Transverse colon (tissue), 4 donors: ENCODE results near the gene FZD10. TPM values are rescaled to one million over a fixed set of nuclear protein-coding genes. Genes with fewer than 3 reads are reported as not detected.

Experiments
- DNase-seq: peaks from one replicate; pipeline ENCODE4 v3.0.0-alpha.2; 2019
- H3K27ac ChIP-seq, 4 donors: fragments of 200-600 bp; sonication (generic); 2 replicates each; pipeline ENCODE4 v1.5.1; 2016 to 2018; ENCODE audit warnings: inconsistent platforms in 4 of 4
- H3K27me3 ChIP-seq: fragments of 200-600 bp; sonication (generic); 2 replicates; pipeline ENCODE4 v1.5.1; 2017; ENCODE audit warnings: inconsistent platforms
- H3K36me3 ChIP-seq, 4 donors: fragments of 200-600 bp; sonication (generic); 2 replicates each; pipeline ENCODE4 v1.5.1; 2017 to 2019; ENCODE audit warnings: inconsistent platforms in 4 of 4
- H3K4me1 ChIP-seq, 4 donors: fragments of 200-600 bp; sonication (generic); 2 replicates each; pipeline ENCODE4 v1.5.1; 2017 to 2020; ENCODE audit warnings: inconsistent platforms in 4 of 4
- H3K4me3 ChIP-seq, 4 donors: fragments of 200-600 bp; sonication (generic); 1 replicate in 1 of 4; 2 replicates in 3 of 4; pipeline versions ENCODE4 v1.5.1 to v1.6.1; 2017 to 2019; ENCODE audit warnings: inconsistent platforms in 4 of 4
- H3K9me3 ChIP-seq, 2 donors: fragments of 200-600 bp; sonication (generic); 2 replicates each; pipeline ENCODE4 v1.5.1; 2017 to 2019; ENCODE audit warnings: inconsistent platforms in 2 of 2
- CTCF ChIP-seq, 5 experiments: fragments of 200-600 bp in 3 of 5; fragments of 450-650 bp in 2 of 5; sonication (generic) in 3 of 5; IDR thresholded peaks; 1 replicate in 2 of 5; 2 replicates in 3 of 5; pipeline ENCODE4 v1.5.1; 2016 to 2017; ENCODE audit warnings: antibody characterized with exemption in 5 of 5, inconsistent platforms in 3 of 5, mild to moderate bottlenecking in 2 of 5, moderate library complexity in 1 of 5
- EP300 ChIP-seq: sonication (generic); formaldehyde crosslinking; IDR thresholded peaks from one replicate; pipeline ENCODE4 v1.6.1; 2017; ENCODE audit warnings: antibody characterized with exemption, low read depth
- POLR2A ChIP-seq: fragments of 450-650 bp; IDR thresholded peaks from one replicate; pipeline ENCODE4 v1.6.1; 2016; ENCODE audit warnings: antibody characterized with exemption, mild to moderate bottlenecking, moderate library complexity
- POLR2AphosphoS5 ChIP-seq, 3 donors: sonication (generic); formaldehyde crosslinking; IDR thresholded peaks; one replicate each; pipeline ENCODE4 v1.6.1; 2016; ENCODE audit warnings: antibody characterized with exemption in 3 of 3
- WGBS, 2 donors: methylation state at CpG; one replicate each; pipeline ENCODE4 v1.1.5; 2018; ENCODE audit warnings: low coverage in 1 of 2; 5-methylcytosine and 5-hydroxymethylcytosine counted together
- in situ Hi-C, 4 donors: fragments of 200-750 bp; cut with MboI; loops; one replicate each; pipeline versions ENCODE4 v1.15.0 to v1.15.1; 2017; ENCODE audit warnings: low sequenced_read_pairs in 3 of 4, low pct_ligation_motif_present in 1 of 4, low pct_unique_long_range_greater_than_20kb in 1 of 4
- intact Hi-C: fragments of 100-400 bp; cut with DNase I; formaldehyde crosslinking; loops from one replicate; pipeline ENCODE4 v1.15.1; 2023; ENCODE audit warnings: low total_unique reads
- total RNA-seq, 4 donors: library from RNA; depleted of rRNA; stranded (reverse); fragments of >200 nt; gene quantifications; one replicate each; pipeline ENCODE4 v1.1.0, GENCODE V29; 2016

The FZD10 gene
- total RNA-seq, 4 donors from 2014 or later: 0.32 to 0.68 TPM; not detected in 2

GRCh38 chr12:130183585-130184370 is 21.5 kb downstream of the FZD10 start:
- 86% methylated on average over 23 of the region's 23 CpGs; no CpG with 5 or more reads in 1 of the 2 donors for WGBS, 2 donors
- Histone ChIP-seq H3K27me3 (no peaks in the 10 kb centered on the region), H3K9me3 (no peaks in the 10 kb centered on the region), H3K27ac (no peak overlapping the region), H3K4me3 (no peak overlapping the region), H3K4me1 (no peaks in the 10 kb centered on the region), H3K36me3 (no peaks in the 10 kb centered on the region)
- TF ChIP-seq EP300: no peak
- no peak for TF ChIP-seq CTCF (IDR thresholded peaks at IDR 0.05)
- TF ChIP-seq POLR2A: no peak
- no peak for TF ChIP-seq POLR2AphosphoS5 (IDR thresholded peaks at IDR 0.05)
- intact Hi-C loops: no loop called here
- no peak for DNase-seq
- in situ Hi-C loops: no loop called here

GRCh38 chr12:130184404-130185090 is 22.3 kb downstream of the FZD10 start:
- TF ChIP-seq CTCF (IDR thresholded peaks at IDR 0.05): no peak
- TF ChIP-seq POLR2AphosphoS5 (IDR thresholded peaks at IDR 0.05): no peak
- TF ChIP-seq EP300: no peak
- TF ChIP-seq POLR2A: no peak
- intact Hi-C loops: loop anchor here (1.0 kb wide), 1 partner anchor 30 kb away; no protein-coding TSS in a partner anchor
- WGBS, 2 donors: 78% methylated on average over 11 of the region's 12 CpGs; no CpG with 5 or more reads in 1 of the 2 donors
- DNase-seq: no peak
- H3K36me3 ChIP-seq: no peaks in the 10 kb centered on the region
- H3K27ac ChIP-seq: no peak overlapping the region
- no peak overlapping the region for H3K4me3 ChIP-seq
- H3K4me1 ChIP-seq: no peaks in the 10 kb centered on the region
- H3K27me3 ChIP-seq: no peaks in the 10 kb centered on the region
- no peaks in the 10 kb centered on the region for H3K9me3 ChIP-seq
- in situ Hi-C loops: no loop called here

- intact Hi-C loops (loop anchor here (1.0 kb wide), 1 partner anchor 31 kb away; no protein-coding TSS in a partner anchor), in situ Hi-C loops (no loop called here)
- no peaks in the 10 kb centered on the region for H3K4me1 ChIP-seq
- no peak for DNase-seq
- H3K36me3 ChIP-seq: no peaks in the 10 kb centered on the region
- H3K9me3 ChIP-seq: no peaks in the 10 kb centered on the region
- no peak overlapping the region for H3K27ac ChIP-seq
- TF ChIP-seq EP300: no peak
- TF ChIP-seq POLR2A: no peak
- no peaks in the 10 kb centered on the region for H3K27me3 ChIP-seq
- WGBS, 2 donors: 88% methylated on average over 30 of the region's 30 CpGs; no CpG with 5 or more reads in 1 of the 2 donors
- no peak overlapping the region for H3K4me3 ChIP-seq
Measured at GRCh38 chr12:130185455-130186391, 23.5 kb downstream of the FZD10 start.

GRCh38 chr12:130186651-130187268 is 24.5 kb downstream of the FZD10 start:
- no peak for TF ChIP-seq POLR2AphosphoS5 (IDR thresholded peaks at IDR 0.05)
- Histone ChIP-seq H3K4me1 (no peaks in the 10 kb centered on the region), H3K4me3 (no peak overlapping the region), H3K27ac (no peak overlapping the region), H3K9me3 (no peaks in the 10 kb centered on the region), H3K27me3 (no peaks in the 10 kb centered on the region), H3K36me3 (no peaks in the 10 kb centered on the region)
- intact Hi-C loops: no loop called here
- DNase-seq: no peak
- in situ Hi-C loops: no loop called here
- 48 to 50% methylated on average over 10 to 13 of the region's 13 CpGs for WGBS, 2 donors
